NT2/D1 (cell line): ENCODE data around the gene KLK14.

ENCODE experiments used
- SUZ12 ChIP-seq: IDR thresholded peaks from 2 replicates; pipeline ENCODE4 v1.6.1; 2011; ENCODE audit not compliant: insufficient read length, insufficient read depth; ENCODE audit errors: extremely low read depth
- YY1 ChIP-seq: IDR thresholded peaks from 2 replicates; pipeline ENCODE4 v1.6.1; 2011; ENCODE audit not compliant: insufficient read length, insufficient read depth
- ZNF274 ChIP-seq: IDR thresholded peaks from 2 replicates; pipeline ENCODE4 v1.6.1; 2011; ENCODE audit warnings: mild to moderate bottlenecking, low read depth, low read length

- no peak for TF ChIP-seq YY1
- no peak for TF ChIP-seq SUZ12
- no peak for TF ChIP-seq ZNF274
Observed at GRCh38 chr19:51078104-51078503, 4.6 kb downstream of the KLK14 start.
